ENCODE data around the gene RBM19. TPM values are rescaled to one million over a fixed set of nuclear protein-coding genes. Genes with fewer than 3 reads are reported as not detected.

Gene RBM19
- total RNA-seq, 1 experiment from 2014 or later: 29.2 TPM

- peak; percentile 44 for DNase-seq (ENCODE audit: unreplicated experiment)
- no peak overlapping the region for H3K27ac Mint-ChIP-seq (ENCODE audit: low read depth, unreplicated experiment)
- intact Hi-C loops (cut with micrococcal nuclease): no loop called here
- H3K27me3 Mint-ChIP-seq (ENCODE audit: insufficient read depth, unreplicated experiment): no peaks in the 10 kb centered on the region
- H3K4me1 Mint-ChIP-seq (ENCODE audit: insufficient read depth, unreplicated experiment): no peaks in the 10 kb centered on the region
- ChIA-PET POLR2A (no interaction called here), CTCF (interaction anchor here (0.5 to 1.5 kb wide), 6 partner anchors 9 to 673 kb away, joined by 4 to 7 read pairs (median 5); partner anchors contain the start of gene RBM19)
- no peaks in the 10 kb centered on the region for H3K9me3 Mint-ChIP-seq (ENCODE audit: unreplicated experiment)
- no peak overlapping the region for H3K4me3 Mint-ChIP-seq (ENCODE audit: unreplicated experiment)
- H3K36me3 Mint-ChIP-seq (ENCODE audit: insufficient read depth, unreplicated experiment): peaks cover 45% of the 10 kb centered on the region
- TF ChIP-seq CTCF (IDR thresholded peaks at IDR 0.05; ENCODE audit: unreplicated experiment): peak; percentile 58
- BruUV-seq (replicated peaks): no TSS peak
These were observed 10.8 kb downstream of the RBM19 start for GRCh38 chr12:113955109-113955970.

GRCh38 chr12:113954547-113954946 lies 11.6 kb downstream of the RBM19 start:
- no peak overlapping the region for H3K27ac Mint-ChIP-seq (ENCODE audit: low read depth, unreplicated experiment)
- no peaks in the 10 kb centered on the region for H3K9me3 Mint-ChIP-seq (ENCODE audit: unreplicated experiment)
- CTCF ChIA-PET: interaction anchor here (0.6 to 1.3 kb wide), 6 partner anchors 10 to 884 kb away, joined by 3 to 5 read pairs (median 3); no protein-coding TSS in a partner anchor
- no peak overlapping the region for H3K4me3 Mint-ChIP-seq (ENCODE audit: unreplicated experiment)
- no peak for DNase-seq (ENCODE audit: unreplicated experiment)
- TF ChIP-seq CTCF (IDR thresholded peaks at IDR 0.05; ENCODE audit: unreplicated experiment): no peak
- H3K36me3 Mint-ChIP-seq (ENCODE audit: insufficient read depth, unreplicated experiment): peaks cover 43% of the 10 kb centered on the region
- no peaks in the 10 kb centered on the region for H3K4me1 Mint-ChIP-seq (ENCODE audit: insufficient read depth, unreplicated experiment)
- no TSS peak for BruUV-seq (replicated peaks)
- POLR2A ChIA-PET: no interaction called here
- H3K27me3 Mint-ChIP-seq (ENCODE audit: insufficient read depth, unreplicated experiment): no peaks in the 10 kb centered on the region
- intact Hi-C loops (cut with micrococcal nuclease): no loop called here

GRCh38 chr12:113950873-113951272 lies 15.3 kb downstream of the RBM19 start:
- no peaks in the 10 kb centered on the region for H3K4me1 Mint-ChIP-seq (ENCODE audit: insufficient read depth, unreplicated experiment)
- no peak for TF ChIP-seq CTCF (IDR thresholded peaks at IDR 0.05; ENCODE audit: unreplicated experiment)
- intact Hi-C loops (cut with micrococcal nuclease): no loop called here
- no peak overlapping the region for H3K4me3 Mint-ChIP-seq (ENCODE audit: unreplicated experiment)
- H3K9me3 Mint-ChIP-seq (ENCODE audit: unreplicated experiment): no peaks in the 10 kb centered on the region
- no TSS peak for BruUV-seq (replicated peaks)
- no peak for DNase-seq (ENCODE audit: unreplicated experiment)
- peaks cover 38% of the 10 kb centered on the region for H3K36me3 Mint-ChIP-seq (ENCODE audit: insufficient read depth, unreplicated experiment)
- POLR2A ChIA-PET: no interaction called here
- CTCF ChIA-PET: no interaction called here
- H3K27me3 Mint-ChIP-seq (ENCODE audit: insufficient read depth, unreplicated experiment): no peaks in the 10 kb centered on the region
- H3K27ac Mint-ChIP-seq (ENCODE audit: low read depth, unreplicated experiment): no peak overlapping the region

GRCh38 chr12:113949321-113950305 lies 16.5 kb downstream of the RBM19 start:
- Mint-ChIP-seq H3K27me3 (ENCODE audit: insufficient read depth, unreplicated experiment) (no peaks in the 10 kb centered on the region), H3K36me3 (ENCODE audit: insufficient read depth, unreplicated experiment) (peaks cover 25% of the 10 kb centered on the region), H3K9me3 (ENCODE audit: unreplicated experiment) (no peaks in the 10 kb centered on the region), H3K27ac (ENCODE audit: low read depth, unreplicated experiment) (no peak overlapping the region), H3K4me1 (ENCODE audit: insufficient read depth, unreplicated experiment) (no peaks in the 10 kb centered on the region), H3K4me3 (ENCODE audit: unreplicated experiment) (no peak overlapping the region)
- intact Hi-C loops (cut with micrococcal nuclease): no loop called here
- BruUV-seq (replicated peaks): no TSS peak
- POLR2A ChIA-PET: no interaction called here
- no peak for TF ChIP-seq CTCF (IDR thresholded peaks at IDR 0.05; ENCODE audit: unreplicated experiment)
- no peak for DNase-seq (ENCODE audit: unreplicated experiment)
- CTCF ChIA-PET: interaction anchor here (0.6 kb wide), 1 partner anchor 31 kb away, joined by 4 read pairs; no protein-coding TSS in a partner anchor
